ENCODE measurements around the gene ACSF2.

GRCh38 chr17:50394711-50395110 lies 31.3 kb upstream of the ACSF2 start:
- TF ChIP-seq CTCF (IDR thresholded peaks at IDR 0.05) (no peak), TCF7L2 (IDR thresholded peaks at IDR 0.05; ENCODE audit: low read depth, low read length) (no peak), REST (IDR thresholded peaks at IDR 0.05; ENCODE audit: insufficient read depth in 1 of 2, low read depth in 2 of 2, low read length in 1 of 2) (no peak), POLR2AphosphoS5 (IDR thresholded peaks at IDR 0.05; ENCODE audit: low read depth, low read length) (no peak), SIN3A (IDR thresholded peaks at IDR 0.05; ENCODE audit: borderline replicate concordance, insufficient read depth, low read depth, low read length) (no peak)

Measured in Panc1 (cell line).